ENCODE data around the gene ZDHHC6.

DNA sequence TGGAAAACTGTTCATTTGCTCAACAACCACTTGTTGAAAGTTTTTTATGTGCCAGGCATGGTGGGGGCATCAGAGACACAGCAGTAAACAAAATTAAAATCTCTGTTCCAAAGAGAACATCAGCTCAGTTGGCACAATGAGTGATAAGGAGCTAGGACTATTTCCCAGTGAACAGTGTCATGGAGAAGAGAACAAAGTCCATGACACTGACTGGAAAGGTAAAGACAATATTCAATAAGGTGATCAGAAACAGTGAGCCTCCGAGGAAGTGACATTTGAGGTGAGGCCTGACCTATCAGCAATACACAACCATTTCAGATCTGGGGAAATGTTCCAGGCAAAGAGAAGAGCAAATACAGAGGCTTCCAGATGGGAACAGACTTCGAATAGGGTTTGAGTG lies 58.2 kb downstream of the ZDHHC6 start:
- TF ChIP-seq POLR2A (IDR thresholded peaks at IDR 0.05), result no peak
- no peak for TF ChIP-seq CTCF (IDR thresholded peaks at IDR 0.05)
- TF ChIP-seq POLR2AphosphoS5 (IDR thresholded peaks at IDR 0.05; ENCODE audit: insufficient read depth in 1 of 2, low read depth in 1 of 2), result no peak

Measured in vagina (tissue), 2 donors.